Bronchial epithelial cell (primary cell): Measurements from ENCODE around the gene ABCC4. TPM values are rescaled to one million over a fixed set of nuclear protein-coding genes. Genes with fewer than 3 reads are reported as not detected.

Experiments used
- DNase-seq: peaks from one replicate; pipeline ENCODE4 v3.0.0-alpha.2; 2010; ENCODE audit warnings: low read depth
- FAIRE-seq: peaks from 2 replicates; lab custom pipeline; 2011; peaks lifted over from hg19 to GRCh38; lab: Jason Lieb, UNC
- H3K27me3 ChIP-seq: 2 replicates; pipeline ENCODE4 v1.5.1; 2011; ENCODE audit warnings: low read length; ENCODE audit not compliant: control insufficient read depth, insufficient read depth
- H3K36me3 ChIP-seq: 2 replicates; pipeline ENCODE4 v1.5.1; 2011; ENCODE audit warnings: low read length; ENCODE audit not compliant: control insufficient read depth, insufficient read depth
- H3K4me3 ChIP-seq: 2 replicates; pipeline ENCODE4 v1.5.1; 2011; ENCODE audit warnings: mild to moderate bottlenecking, low read depth, low read length, control low read depth
- total RNA-seq: library from RNA; depleted of rRNA; stranded (reverse); fragments of >200 nt; gene quantifications from 2 replicates; pipeline ENCODE4 v1.2.1, GENCODE V29; 2014
- TF ChIP-seq, protein P1 (sequence below): IDR thresholded peaks from 2 replicates; pipeline ENCODE4 v1.5.1; 2011; ENCODE audit warnings: mild to moderate bottlenecking, moderate library complexity, low read length, control low read depth, inconsistent platforms; ENCODE audit not compliant: insufficient read depth, severe bottlenecking

ABCC4 gene
- total RNA-seq, 1 donor from 2014 or later, result 6.8 TPM

DNA sequence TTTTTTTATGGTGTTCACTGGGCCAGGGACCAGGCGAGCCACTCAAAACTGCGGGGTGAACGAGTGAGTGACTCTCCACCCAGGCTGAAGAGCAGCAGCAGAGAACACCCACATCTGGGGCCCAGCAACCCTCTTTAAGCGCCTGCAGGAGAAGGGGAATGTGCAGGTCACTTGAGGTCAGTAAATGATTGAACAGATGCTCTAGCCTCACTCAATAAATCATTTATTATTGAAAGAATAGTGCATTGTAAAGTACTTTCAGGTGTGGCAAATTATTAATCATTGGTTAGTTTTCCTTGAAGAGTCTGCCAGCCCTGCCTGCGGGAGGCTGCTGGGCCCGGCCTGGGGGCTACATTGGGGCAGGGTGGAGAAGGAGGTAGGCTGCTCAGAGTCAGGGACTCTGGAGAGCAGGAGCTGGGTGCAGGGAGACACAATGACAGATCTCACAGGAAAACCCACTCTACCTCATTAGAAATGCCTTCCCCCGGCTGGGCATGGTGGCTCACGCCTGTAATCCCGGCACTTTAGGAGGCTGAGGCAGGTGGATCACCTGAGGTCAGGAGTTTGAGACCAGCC lies 42.5 kb downstream of the ABCC4 start:
- no peak for DNase-seq
- FAIRE-seq, result no peak

DNA sequence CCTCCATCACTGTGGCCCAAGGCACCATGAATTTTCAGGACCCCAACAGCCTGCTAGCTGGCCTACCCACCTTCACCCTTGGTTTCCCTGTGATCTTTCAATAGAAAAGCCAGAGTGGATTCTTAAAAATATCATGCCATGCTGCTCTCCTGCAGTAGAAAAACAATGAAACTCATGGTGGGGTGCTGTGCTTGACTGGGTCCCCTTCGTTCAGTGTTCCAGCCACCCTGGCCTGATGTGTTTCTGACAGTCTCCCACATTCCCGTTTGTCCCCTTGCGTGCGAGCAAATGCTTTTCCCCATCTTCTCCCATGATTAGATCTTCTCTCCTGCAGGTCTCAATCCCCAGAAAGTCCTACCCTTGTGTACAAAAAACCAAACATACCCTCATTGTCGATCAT lies 43.2 kb downstream of the ABCC4 start:
- Histone ChIP-seq H3K27me3 (no peaks in the 10 kb centered on the region), H3K4me3 (no peak overlapping the region), H3K36me3 (no peaks in the 10 kb centered on the region)
- FAIRE-seq, result no peak
- TF ChIP-seq, protein P1, sequence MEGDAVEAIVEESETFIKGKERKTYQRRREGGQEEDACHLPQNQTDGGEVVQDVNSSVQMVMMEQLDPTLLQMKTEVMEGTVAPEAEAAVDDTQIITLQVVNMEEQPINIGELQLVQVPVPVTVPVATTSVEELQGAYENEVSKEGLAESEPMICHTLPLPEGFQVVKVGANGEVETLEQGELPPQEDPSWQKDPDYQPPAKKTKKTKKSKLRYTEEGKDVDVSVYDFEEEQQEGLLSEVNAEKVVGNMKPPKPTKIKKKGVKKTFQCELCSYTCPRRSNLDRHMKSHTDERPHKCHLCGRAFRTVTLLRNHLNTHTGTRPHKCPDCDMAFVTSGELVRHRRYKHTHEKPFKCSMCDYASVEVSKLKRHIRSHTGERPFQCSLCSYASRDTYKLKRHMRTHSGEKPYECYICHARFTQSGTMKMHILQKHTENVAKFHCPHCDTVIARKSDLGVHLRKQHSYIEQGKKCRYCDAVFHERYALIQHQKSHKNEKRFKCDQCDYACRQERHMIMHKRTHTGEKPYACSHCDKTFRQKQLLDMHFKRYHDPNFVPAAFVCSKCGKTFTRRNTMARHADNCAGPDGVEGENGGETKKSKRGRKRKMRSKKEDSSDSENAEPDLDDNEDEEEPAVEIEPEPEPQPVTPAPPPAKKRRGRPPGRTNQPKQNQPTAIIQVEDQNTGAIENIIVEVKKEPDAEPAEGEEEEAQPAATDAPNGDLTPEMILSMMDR, result no peak
- DNase-seq, result no peak

More for the DNA sequence above, 42.5 kb downstream of the ABCC4 start:
- H3K36me3 ChIP-seq, result no peaks in the 10 kb centered on the region
- H3K4me3 ChIP-seq, result no peak overlapping the region
- no peaks in the 10 kb centered on the region for H3K27me3 ChIP-seq
- TF ChIP-seq, protein P1, result no peak

DNA sequence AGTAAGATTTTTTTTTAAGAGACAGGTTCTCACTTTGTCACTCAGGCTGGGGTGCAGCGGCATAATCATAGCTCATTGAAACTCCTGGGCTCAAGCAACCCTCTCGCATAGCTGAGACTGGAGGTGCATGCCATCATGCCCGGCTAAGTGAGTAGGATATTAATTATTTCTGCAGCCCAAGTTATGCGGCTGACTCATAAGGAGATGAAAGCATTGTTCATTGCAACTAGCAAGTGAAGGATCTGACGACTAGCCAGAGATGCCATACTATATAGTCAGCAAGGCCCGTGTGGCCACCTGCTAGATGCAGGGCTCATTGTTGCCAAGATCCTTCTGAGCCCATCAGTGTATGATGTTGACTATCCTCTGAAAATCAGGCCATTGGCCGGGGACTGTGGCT lies 45.2 kb downstream of the ABCC4 start:
- FAIRE-seq (no peak), DNase-seq (peak; percentile 96)
- TF ChIP-seq, protein P1, result no peak
- H3K27me3 ChIP-seq, result no peaks in the 10 kb centered on the region
- H3K4me3 ChIP-seq, result no peak overlapping the region
- H3K36me3 ChIP-seq, result no peaks in the 10 kb centered on the region

DNA sequence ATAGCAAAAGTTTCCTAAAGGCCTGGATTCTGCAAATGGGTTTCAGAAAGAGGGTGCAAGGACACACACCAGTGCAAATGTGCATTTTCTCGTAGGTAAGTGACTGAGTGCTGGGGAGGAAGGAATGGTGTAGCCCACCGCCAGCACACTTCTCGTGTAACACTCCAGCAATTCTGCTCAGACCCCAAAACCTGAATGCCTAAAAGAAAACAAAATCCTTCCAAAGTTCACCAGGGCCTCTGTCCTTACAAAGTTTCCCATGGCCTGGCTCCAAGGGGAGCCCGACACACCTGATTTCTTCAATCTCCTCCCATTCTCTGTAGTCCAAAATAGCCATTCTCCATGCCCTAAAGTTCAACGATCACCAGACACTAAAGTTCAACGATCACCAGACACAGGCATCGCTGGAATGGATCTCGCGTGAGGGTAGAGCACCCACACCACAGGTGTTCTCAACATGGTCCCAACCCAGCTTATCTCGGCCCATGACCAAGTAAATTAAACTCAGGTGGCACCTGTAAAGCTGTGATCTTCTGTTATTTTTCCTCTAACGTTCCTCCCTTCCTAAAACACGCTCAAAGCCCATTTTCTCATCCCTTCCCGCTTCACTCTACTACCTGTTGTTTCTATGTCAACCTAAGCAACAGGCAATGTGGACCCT lies 46.0 kb downstream of the ABCC4 start:
- H3K4me3 ChIP-seq, result no peak overlapping the region
- no peak for FAIRE-seq
- TF ChIP-seq, protein P1, result no peak
- DNase-seq, result no peak
- H3K27me3 ChIP-seq, result no peaks in the 10 kb centered on the region
- no peaks in the 10 kb centered on the region for H3K36me3 ChIP-seq

DNA sequence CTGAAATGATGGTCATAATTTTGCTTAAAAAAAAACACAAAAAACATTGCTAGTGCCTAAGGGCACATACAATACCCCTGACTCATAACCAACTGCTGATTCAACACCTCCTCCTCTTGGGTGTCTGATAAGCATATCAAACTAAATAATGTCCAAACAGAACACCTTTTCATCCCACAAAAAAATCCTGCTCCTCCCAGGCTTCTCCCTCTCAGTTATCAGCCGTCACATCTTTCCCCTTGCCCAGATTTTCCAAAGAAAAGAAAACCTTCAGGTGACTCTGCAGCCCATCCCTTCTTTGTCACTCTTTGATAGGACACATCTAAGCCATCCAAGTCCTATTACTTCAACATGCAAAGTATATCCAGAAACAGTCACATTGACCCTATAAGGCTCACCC lies 46.9 kb downstream of the ABCC4 start:
- DNase-seq, result peak; percentile 77
- H3K27me3 ChIP-seq, result peaks cover 2% of the 10 kb centered on the region
- TF ChIP-seq, protein P1, result no peak
- H3K36me3 ChIP-seq, result no peaks in the 10 kb centered on the region
- no peak overlapping the region for H3K4me3 ChIP-seq
- no peak for FAIRE-seq

DNA sequence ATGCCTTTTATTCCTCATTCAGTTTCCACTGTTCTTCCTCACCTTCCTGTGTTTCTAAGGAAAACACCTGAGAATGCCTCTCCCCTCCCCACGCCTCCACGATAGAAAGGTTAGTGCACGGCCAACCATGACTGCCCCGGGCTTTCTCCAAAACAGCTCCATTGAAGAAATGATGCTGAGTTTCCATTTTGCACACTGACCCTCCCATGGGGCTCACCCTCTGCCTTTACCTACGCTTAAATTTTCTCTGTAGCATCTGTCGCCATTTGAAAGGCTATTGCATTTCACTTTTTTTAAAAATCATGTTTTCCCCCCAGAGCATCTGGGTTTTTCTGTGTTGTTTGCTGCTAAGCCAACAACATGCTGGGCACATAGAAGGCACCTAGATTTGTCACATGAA lies 48.2 kb downstream of the ABCC4 start:
- TF ChIP-seq, protein P1, result no peak

More for the DNA sequence above, 48.2 kb downstream of the ABCC4 start:
- Histone ChIP-seq H3K27me3 (peaks cover 3% of the 10 kb centered on the region), H3K36me3 (no peaks in the 10 kb centered on the region), H3K4me3 (no peak overlapping the region)
- no peak for DNase-seq
- no peak for FAIRE-seq
